GM19240 (cell line): ENCODE results near the gene POTEJ.
"Not testable (repeated sequence)": the region's sequence is repeated elsewhere in the genome, so short reads cannot be mapped to it uniquely, and the experiment has no call there.

ENCODE experiments used
- DNase-seq: peaks from one replicate; pipeline ENCODE4 v3.0.0; 2011; ENCODE audit warnings: low spot score; ENCODE audit not compliant: insufficient read length

The POTEJ gene

DNA sequence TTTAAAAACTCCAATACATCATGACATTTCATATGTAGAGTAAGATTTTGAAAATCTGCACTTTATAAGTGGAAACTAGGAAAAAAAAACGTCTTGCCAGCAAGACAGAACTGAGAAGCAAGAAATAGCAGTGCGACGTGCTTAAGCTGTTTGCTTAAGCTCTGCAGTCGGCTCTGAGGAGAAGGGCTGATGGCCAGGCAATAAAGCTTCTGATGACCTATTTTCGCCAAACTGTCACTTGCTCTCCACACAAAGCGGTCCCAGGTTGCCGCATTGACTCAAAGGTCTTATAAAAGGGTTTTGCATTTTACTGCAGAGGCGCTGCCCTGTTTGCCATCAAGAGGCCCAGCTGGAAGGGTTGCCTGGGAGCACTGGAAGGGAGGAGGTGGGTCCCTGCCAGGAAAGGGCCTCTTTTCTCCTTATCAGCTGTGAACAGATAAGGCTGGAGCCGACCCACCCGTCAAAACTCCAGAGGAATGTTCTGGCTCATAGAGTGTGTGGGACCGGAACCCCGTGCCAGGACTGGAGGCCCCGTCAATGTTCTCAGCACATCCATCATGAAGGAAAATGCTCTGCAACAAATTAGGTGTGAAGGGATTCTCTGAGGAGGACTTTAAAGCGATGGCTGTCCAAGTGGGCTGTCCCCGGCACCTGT is 9.5 kb upstream of the POTEJ start:
- not testable (repeated sequence) for DNase-seq

DNA sequence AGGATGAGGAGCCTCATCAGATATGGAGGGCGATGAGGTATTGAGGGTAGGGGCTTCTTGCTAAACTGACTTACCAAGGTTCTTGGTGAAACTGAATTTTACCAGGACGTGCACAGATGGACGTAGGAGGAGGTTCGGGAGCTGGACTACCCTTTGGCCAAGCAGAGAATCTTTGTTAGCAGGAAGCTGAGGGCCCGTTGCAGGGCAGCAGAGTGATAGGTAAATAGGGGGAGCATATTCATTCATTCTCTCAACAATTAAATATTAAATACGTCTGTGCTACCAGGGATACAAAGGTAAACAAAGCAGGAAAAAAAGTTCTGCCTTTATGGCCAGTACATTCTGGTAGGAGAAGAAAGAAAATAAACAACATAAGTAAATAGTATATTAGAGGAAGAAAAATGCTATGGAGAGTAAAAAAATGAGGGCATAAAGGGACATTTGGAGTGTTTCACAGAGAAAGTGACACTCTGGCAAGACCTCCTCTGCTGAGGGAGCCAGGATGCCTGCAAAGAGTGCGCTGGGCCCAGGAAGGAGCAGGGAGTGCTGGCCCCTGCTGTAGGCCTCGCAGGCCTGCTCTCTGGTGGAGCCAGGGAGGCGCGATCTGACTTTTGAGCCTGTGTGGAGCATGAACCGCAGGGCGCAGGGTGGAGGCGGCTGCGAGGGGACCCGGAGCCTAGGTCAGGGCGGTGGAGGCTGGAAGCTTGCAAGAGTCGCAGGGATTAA is 2.8 kb upstream of the POTEJ start:
- not testable (repeated sequence) for DNase-seq

DNA sequence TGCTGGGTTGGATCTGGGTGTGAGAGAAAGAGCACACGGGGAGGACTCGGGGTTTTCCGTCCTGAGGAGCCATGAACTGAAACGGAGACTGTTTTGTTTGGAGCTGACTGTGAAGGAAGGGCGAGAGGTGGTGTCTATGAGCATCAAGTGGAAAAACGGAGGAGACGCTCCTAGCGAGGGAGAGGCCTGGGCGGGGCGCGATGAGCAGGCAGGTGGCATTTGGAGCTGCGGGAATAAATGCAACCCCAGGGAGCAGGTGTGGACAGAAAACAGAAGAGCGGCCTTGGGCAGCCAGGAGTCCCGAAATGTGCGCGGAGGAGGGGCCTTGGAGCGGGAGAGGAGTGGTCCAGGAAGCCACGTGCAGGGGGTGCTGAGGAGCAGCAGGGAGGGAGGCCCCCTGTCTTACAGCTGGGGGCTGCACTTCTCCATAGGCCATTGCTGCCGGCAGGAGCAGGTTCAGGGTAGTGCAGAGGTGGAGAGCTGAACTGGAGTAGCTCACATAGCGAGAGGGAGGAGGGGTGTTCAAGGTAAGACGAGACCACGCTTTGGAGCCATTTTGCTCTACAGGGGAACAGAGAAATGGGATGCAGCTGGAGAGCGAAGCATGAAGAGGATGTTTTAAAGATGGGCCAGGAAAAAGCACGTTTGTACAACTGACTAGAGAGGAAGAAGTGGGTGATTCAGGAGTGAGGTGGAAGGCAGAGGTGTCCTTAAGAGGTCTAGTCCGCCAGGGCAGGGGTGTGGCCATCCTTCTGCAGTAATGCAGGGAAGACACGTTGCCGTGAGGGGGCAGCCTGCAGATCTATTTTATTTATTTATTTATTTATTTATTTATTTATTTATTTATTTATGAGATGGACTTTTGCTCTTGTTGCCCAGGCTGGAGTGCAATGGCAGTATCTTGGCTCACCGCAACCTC is 2.0 kb upstream of the POTEJ start:
- not testable (repeated sequence) for DNase-seq

DNA sequence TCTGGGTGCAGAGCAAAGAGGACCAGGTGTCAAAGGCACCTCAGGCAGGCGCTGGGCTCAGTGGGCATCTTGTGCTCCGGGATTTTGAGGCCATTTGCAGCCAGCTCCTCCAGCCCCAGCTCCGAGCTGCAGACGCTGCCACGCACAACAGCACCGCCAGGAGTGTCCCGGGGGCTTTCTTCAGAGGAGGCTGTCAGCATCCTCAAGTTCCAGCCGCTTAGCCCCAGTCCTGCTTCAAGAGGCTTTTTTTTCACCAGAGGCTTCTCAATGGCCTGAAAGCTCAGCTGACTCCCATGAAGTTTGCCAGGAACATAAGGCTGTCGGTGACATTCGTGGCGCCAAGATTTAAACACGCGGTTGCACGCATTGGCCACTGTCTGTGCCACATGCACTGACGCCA is 754 bp upstream of the POTEJ start:
- DNase-seq: not testable (repeated sequence)

DNA sequence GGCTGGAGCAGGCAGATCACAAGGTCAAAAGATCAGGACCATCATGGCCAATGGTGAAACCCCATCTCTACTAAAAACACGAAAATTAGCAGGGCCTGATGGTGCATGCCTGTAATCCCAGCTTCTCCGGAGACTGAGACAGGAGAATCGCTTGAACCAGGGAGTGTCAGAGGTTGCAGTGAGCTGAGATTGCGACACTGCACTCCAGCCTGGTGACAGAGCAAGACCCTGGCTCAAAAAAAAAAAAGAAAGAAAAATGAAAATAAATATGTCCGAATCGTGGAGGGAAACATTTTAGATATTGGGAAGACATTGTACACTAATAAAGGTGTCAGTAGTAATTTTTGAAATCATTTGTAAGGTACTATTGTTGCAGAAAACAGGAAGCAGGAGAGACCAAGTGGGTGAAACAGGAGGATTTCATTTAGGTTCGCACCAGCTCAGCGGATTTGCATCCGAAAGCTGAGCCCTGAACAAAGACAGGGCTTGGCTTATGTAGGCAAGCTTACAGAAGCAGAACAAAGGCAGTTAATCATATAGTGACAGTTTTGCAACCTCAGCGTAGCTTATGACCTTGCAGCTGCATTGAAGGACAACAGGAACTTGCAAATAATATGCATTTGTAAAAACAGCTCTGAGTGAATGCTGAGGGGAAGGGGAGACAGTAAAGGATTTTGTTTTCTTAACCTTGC is 17.7 kb downstream of the POTEJ start:
- DNase-seq: not testable (repeated sequence)

DNA sequence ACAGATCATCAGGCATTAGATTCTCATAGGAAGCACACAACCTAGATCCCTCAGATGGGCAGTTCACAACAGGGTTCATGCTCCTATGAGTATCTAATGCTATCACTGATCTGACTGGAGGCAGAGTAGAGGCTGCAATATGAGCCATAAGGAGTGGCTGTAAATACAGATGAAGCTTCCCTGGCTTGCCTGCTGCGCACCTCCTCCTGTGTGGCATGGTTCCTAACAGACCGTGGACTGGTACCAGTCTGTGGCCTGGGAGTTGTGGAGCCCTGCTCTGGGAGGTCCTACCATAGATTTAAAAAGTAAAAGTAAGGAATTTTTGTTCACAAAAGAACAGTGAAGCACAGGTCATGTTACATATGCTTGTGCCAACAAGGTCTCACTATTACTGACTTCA is 27.7 kb downstream of the POTEJ start:
- not testable (repeated sequence) for DNase-seq

DNA sequence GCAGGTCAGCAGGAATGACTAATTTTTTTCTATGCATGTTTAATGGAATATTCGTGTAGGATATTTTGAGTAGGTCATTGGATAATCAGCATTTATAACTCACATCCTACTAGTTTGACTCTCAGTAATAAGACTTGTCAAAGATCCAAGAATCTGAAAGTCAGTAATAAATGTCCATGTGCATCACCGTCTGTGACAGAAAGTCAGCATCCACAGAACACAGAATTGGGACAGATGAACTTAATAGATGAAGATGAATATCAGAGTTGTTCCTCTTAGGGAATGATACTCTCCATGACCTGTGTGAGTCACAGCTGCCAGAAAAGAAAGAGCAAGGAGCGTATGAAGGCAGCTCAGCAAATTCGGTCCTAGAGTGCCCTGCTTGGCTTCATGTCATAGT is 30.4 kb downstream of the POTEJ start:
- not testable (repeated sequence) for DNase-seq

DNA sequence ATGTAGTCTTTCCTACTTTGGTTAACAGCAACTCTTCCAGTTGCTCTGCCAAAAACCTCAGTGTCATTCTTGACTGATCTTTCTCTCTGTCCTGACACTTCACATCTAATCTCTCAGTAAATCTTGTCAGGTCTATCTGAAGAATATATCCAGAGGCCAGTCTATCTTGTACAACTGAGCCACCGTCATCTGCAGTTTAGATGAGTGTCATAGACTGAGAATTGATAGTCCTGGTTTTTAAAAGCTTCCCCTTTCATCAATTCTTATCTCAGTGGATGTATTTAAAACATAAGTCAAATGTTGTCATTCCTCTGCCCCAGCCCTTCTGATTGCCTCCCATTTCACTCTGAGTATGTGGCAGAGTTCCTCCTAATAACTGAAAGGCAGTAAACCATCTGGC is 38.0 kb downstream of the POTEJ start:
- DNase-seq: not testable (repeated sequence)

DNA sequence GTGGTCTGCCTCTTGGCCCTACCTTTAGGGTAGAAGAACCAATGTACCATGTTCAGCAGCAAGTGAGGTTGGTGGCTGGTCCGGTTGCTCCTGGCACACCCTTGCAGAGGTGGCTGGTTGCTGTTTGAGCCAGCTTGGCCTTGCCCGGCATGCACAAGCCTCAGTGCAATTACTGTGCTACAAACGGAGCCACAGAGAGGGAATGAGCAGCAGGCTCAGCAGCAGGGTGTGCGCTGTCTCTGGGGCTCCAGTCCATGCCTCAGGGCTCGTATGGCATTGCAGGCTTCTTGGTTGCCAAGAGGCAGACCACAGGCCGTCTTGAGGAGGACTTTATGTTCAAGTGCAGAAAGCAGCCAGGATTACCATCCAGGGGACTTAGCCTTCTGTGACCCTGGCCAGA is 53.3 kb downstream of the POTEJ start:
- DNase-seq: not testable (repeated sequence)

DNA sequence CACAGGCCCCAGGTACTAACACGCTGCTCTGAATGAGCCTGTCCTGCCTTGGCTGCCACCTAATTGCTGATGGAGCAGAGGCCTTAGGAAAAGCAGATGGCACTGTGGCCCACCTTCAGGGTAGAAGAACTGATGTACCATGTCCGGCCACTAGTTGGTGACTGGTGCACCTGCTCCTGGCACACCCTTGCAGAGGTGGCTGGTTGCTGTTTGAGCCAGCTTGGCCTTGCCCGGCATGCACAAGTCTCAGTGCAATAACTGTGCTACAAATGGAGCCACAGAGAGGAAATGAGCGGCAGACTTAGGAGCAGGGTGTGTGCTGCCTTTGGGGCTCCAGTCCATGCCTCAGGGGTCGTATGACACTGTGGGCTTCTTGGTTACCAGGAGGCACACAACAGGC is 54.4 kb downstream of the POTEJ start:
- not testable (repeated sequence) for DNase-seq

DNA sequence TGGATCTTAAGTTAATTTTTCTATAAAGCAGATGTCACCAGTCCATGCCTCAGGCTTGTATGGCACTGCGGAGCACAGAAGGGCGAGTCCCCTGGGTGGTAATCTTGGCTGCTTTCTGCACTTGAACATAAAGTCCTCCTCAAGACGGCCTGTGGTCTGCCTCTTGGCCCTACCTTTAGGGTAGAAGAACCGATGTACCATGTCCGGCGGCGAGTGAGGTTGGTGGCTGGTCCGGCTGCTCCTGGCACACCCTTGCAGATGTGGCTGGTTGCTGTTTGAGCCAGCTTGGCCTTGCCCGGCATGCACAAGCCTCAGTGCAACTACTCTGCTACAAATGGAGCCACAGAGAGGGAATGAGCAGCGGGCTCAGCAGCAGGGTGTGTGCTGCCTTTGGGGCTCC is 56.3 kb downstream of the POTEJ start:
- DNase-seq: not testable (repeated sequence)

DNA sequence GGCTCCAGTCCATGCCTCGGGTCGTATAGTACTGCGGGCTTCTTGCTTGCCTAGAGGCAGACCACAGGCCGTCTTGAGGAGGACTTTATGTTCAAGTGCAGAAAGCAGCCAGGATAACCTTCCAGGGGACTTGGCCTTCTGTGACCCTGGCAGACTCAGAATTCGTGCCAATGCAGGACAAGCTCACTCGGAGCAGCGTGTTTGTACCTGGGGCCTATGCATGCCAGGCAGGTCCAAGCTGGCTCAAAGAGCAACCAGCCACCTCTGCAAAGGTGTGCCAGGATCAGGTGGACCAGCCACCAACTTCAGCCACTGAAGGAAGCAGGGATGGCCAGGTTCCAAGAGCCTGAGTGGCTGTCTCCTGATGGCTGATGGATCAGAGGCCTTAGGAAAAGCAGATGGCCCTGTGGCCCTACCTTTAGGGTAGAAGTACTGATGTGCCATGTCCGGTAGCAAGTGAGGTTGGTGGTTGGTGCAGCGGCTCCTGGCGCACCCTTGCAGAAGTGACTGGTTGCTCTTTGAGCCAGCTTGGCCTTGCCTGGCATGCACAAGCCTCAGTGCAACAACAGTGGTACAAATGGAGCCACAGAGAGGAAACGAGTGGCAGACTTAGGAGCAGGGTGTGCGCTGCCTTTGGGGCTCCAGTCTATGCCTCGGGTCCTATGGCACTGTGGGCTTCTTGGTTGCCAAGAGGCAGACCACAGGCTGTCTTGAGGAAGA is 58.9 kb downstream of the POTEJ start:
- not testable (repeated sequence) for DNase-seq

DNA sequence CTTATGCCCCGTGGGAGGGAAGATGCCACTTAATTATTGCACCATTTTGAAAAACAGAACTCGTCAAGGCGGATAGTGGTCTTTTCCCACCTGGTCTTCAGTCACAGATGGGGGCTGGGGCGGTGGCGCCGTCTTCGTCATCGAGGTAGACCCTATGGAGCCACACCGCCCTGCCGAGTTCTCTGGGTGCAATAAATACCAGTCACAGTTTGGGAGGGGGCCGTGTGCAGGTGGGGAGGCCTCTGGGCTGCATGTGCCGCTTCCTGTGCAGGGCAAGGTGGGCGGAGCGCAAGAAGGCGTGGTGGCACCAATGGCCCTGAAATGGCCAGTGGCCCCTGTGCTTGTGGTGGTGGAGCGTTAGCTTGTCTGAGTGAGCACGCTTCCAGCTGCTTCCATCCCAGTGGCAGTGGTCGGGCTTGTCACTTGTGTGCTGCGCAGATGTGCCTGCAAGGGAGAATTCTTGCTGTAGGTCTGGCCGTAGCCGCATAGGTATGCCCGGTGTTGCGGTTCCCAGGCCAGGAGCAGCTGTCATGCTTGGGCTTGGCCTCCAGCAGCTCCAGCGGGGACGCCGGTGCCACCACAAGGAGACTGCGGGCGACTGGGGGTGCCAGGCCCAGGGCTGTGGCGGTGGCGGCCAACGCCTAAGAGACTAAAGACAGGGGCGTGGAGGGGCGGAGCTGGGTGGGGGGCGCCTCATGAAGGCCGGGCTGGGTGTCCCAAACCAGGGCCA is 81.0 kb downstream of the POTEJ start:
- DNase-seq: not testable (repeated sequence)

DNA sequence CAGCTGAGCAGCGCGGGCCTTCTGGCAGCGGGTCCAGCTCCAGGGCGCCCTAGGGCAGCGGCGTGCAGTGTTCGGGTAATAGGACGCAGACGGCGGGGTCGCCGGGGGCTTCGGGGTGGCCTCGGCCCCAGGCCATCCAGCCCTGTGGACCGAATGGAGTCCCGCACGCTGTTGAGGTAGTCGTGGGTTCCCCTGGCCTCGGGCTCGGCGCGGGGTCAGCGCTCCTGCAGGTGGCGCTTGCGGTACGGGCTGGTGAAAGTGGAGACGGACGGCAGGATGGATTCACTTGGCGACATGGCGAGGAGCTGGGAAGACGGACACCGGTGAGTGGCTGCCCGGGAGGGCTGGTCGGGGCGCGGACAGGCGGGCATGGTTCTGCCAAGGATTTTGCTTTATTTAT is 82.2 kb downstream of the POTEJ start:
- not testable (repeated sequence) for DNase-seq

DNA sequence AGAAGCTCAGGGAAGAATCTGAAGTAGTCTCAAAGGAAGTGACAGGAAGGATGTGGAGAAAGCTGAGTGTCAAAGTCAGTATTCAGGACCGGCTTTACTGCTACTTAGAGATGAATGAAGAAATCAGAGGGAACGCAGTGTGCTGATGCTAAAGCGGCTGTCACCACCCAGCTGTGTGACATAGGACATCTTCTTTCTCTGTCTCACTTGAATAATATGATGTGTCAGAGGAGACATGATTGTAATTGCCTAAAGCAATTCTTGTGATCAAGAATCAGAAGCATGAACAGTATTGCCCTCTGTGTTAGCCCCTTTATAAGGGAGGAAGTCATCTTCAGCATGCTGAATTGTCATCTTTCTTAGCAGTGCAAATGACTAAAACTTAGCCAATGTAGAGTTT is 92.0 kb downstream of the POTEJ start:
- not testable (repeated sequence) for DNase-seq
